Sigmoid colon (tissue), 4 donors: ENCODE results near the gene ZNF654.

Experiments
- CTCF ChIP-seq, 4 experiments: fragments of 450-650 bp in 3 of 4; fragments of 200-600 bp in 1 of 4; IDR thresholded peaks; one replicate each; pipeline ENCODE4 v1.5.1; 2016 to 2019; ENCODE audit warnings: antibody characterized with exemption in 4 of 4, mild to moderate bottlenecking in 3 of 4, moderate library complexity in 2 of 4
- EP300 ChIP-seq, 4 donors: sonication (generic); formaldehyde crosslinking; IDR thresholded peaks; one replicate each; pipeline ENCODE4 v1.6.1; 2017; ENCODE audit warnings: antibody characterized with exemption in 4 of 4
- POLR2A ChIP-seq, 2 donors: fragments of 450-650 bp; IDR thresholded peaks; one replicate each; pipeline ENCODE4 v1.6.1; 2016; ENCODE audit warnings: antibody characterized with exemption in 2 of 2, mild to moderate bottlenecking in 2 of 2, moderate library complexity in 2 of 2
- POLR2AphosphoS5 ChIP-seq, 4 donors: sonication (generic); formaldehyde crosslinking; IDR thresholded peaks; one replicate each; pipeline ENCODE4 v1.6.1; 2017; ENCODE audit warnings: antibody characterized with exemption in 4 of 4

- TF ChIP-seq EP300 (IDR thresholded peaks at IDR 0.05) (no peak), CTCF (IDR thresholded peaks at IDR 0.05) (no peak), POLR2AphosphoS5 (IDR thresholded peaks at IDR 0.05) (no peak), POLR2A (IDR thresholded peaks at IDR 0.05) (no peak)
These were observed 16.0 kb downstream of the ZNF654 start for GRCh38 chr3:88075072-88075471.
